Endothelial cell (in vitro differentiated cells): ENCODE data around the gene ASCC1. TPM values are rescaled to one million over a fixed set of nuclear protein-coding genes. Genes with fewer than 3 reads are reported as not detected.

Source experiments
- DNase-seq: peaks from one replicate; pipeline ENCODE4 v3.0.0; 2021; ENCODE audit warnings: low spot score
- H3K27ac Mint-ChIP-seq: one replicate; pipeline ENCODE4 v1.8.0; 2021; ENCODE audit warnings: mixed read lengths, inconsistent platforms; ENCODE audit not compliant: unreplicated experiment
- H3K27me3 Mint-ChIP-seq: one replicate; pipeline ENCODE4 v1.8.0; 2021; ENCODE audit warnings: mild to moderate bottlenecking, moderate library complexity, mixed read lengths, inconsistent platforms; ENCODE audit not compliant: unreplicated experiment
- H3K36me3 Mint-ChIP-seq: one replicate; pipeline ENCODE4 v1.8.0; 2021; ENCODE audit warnings: mild to moderate bottlenecking, low read depth, mixed read lengths, inconsistent platforms; ENCODE audit not compliant: unreplicated experiment
- H3K4me1 Mint-ChIP-seq: one replicate; pipeline ENCODE4 v1.8.0; 2021; ENCODE audit warnings: mild to moderate bottlenecking, mixed read lengths, inconsistent platforms; ENCODE audit not compliant: unreplicated experiment
- H3K4me3 Mint-ChIP-seq: one replicate; pipeline ENCODE4 v1.8.0; 2021; ENCODE audit warnings: mild to moderate bottlenecking, mixed read lengths, inconsistent platforms; ENCODE audit not compliant: unreplicated experiment
- H3K9me3 Mint-ChIP-seq: one replicate; pipeline ENCODE4 v1.8.0; 2021; ENCODE audit warnings: mixed read lengths, inconsistent platforms; ENCODE audit not compliant: unreplicated experiment
- CTCF ChIP-seq: fragments of 200-600 bp; sonication (generic); IDR thresholded peaks from one replicate; pipeline ENCODE4 v1.5.0; 2021; ENCODE audit warnings: antibody characterized with exemption; ENCODE audit not compliant: unreplicated experiment
- total RNA-seq: library from RNA; stranded (reverse); fragmentation: NEBNext Ultra II Directional; extraction: Animal tissue kit (Norgen Biotek cat#: 25700); gene quantifications from one replicate; pipeline ENCODE4 v1.2.1, GENCODE V29; 2021; ENCODE audit not compliant: unreplicated experiment

The ASCC1 gene
- total RNA-seq, 1 donor from 2014 or later, result 32.1 TPM

GRCh38 chr10:72063703-72064391, 152.2 kb downstream of the ASCC1 start:
- H3K36me3 Mint-ChIP-seq, result no peaks in the 10 kb centered on the region
- no peaks in the 10 kb centered on the region for H3K9me3 Mint-ChIP-seq
- TF ChIP-seq CTCF, result no peak
- DNase-seq, result no peak
- H3K4me1 Mint-ChIP-seq, result no peaks in the 10 kb centered on the region
- no peak overlapping the region for H3K27ac Mint-ChIP-seq
- no peak overlapping the region for H3K4me3 Mint-ChIP-seq
- peaks cover 5% of the 10 kb centered on the region for H3K27me3 Mint-ChIP-seq

GRCh38 chr10:72062832-72063702, 153.0 kb downstream of the ASCC1 start:
- Mint-ChIP-seq H3K4me1 (no peaks in the 10 kb centered on the region), H3K27me3 (peaks cover 5% of the 10 kb centered on the region), H3K9me3 (no peaks in the 10 kb centered on the region), H3K4me3 (no peak overlapping the region), H3K36me3 (no peaks in the 10 kb centered on the region), H3K27ac (no peak overlapping the region)
- DNase-seq, result no peak
- no peak for TF ChIP-seq CTCF

GRCh38 chr10:72062382-72062781, 153.7 kb downstream of the ASCC1 start:
- Mint-ChIP-seq H3K9me3 (no peaks in the 10 kb centered on the region), H3K4me3 (no peak overlapping the region), H3K36me3 (no peaks in the 10 kb centered on the region), H3K27me3 (peaks cover 5% of the 10 kb centered on the region), H3K4me1 (no peaks in the 10 kb centered on the region), H3K27ac (no peak overlapping the region)
- no peak for TF ChIP-seq CTCF
- DNase-seq, result no peak

GRCh38 chr10:72061930-72062329, 154.1 kb downstream of the ASCC1 start:
- Mint-ChIP-seq H3K36me3 (no peaks in the 10 kb centered on the region), H3K27ac (no peak overlapping the region), H3K9me3 (no peaks in the 10 kb centered on the region), H3K4me3 (no peak overlapping the region), H3K27me3 (peaks cover 5% of the 10 kb centered on the region), H3K4me1 (no peaks in the 10 kb centered on the region)
- TF ChIP-seq CTCF, result no peak
- DNase-seq, result no peak

GRCh38 chr10:72061491-72061890, 154.6 kb downstream of the ASCC1 start:
- DNase-seq, result peak; percentile 24
- no peaks in the 10 kb centered on the region for H3K4me1 Mint-ChIP-seq
- TF ChIP-seq CTCF, result no peak
- no peak overlapping the region for H3K4me3 Mint-ChIP-seq
- no peak overlapping the region for H3K27ac Mint-ChIP-seq
- no peaks in the 10 kb centered on the region for H3K36me3 Mint-ChIP-seq
- peaks cover 5% of the 10 kb centered on the region for H3K27me3 Mint-ChIP-seq
- no peaks in the 10 kb centered on the region for H3K9me3 Mint-ChIP-seq
